ENCODE data around the gene DNM3.

DNM3 gene

DNA sequence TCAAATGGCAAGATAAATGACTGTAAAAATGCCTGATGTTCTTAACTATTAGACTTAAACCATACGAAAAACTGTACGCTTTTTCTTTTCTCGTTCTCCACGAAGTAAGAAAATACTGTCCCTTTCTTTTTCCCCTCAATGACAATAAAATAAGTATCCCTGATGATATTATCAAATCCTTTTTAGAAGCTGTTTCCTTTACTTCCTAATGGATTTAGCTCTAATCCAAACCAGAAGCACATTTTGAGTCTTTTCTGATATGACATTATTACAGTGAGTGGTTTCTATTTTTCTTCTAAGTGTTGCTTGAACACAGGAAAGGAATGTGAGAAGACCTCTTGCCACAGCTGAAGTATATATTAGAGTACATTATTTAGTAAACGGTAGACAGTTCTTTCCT is 32.4 kb downstream of the DNM3 start:
- DNase-seq: no peak

DNA sequence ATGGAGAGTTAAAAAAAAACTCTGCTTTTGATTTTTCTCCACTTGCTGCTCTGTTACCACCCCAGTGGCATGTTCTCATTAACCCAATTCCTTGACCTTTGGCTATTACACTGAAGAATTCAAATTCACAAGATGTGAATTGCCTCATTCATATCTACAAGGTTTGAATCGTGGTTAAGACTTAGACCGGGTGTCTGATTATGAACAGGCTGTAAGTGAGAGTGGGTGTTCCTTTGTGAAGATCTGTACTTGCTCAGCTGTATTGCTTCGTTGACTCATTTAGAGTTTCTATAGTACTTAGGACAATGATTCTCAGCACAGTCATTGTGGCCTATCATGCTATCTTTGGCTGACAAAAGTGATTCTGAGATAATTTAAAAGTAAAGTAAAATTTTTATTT is 36.4 kb downstream of the DNM3 start:
- no peak for DNase-seq

DNA sequence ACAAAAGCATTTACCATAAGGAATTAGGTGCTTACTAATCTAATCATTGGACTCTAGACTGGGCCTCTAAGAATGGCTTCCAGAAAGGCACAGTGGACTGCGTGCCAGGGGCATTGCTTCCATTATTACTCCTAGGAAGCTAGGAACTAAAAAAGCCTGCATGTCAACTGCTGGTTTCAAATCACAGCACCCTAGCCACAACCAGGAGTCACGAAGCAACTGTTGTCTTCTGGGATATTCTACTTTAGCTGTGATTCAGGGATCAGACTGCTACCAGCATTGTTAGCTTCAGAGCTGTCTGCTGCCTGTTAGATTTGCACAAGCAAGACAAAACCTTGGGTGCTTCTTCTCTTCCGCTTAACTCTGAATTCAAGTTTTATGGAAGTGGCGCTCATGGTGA is 38.3 kb downstream of the DNM3 start:
- DNase-seq: no peak

DNA sequence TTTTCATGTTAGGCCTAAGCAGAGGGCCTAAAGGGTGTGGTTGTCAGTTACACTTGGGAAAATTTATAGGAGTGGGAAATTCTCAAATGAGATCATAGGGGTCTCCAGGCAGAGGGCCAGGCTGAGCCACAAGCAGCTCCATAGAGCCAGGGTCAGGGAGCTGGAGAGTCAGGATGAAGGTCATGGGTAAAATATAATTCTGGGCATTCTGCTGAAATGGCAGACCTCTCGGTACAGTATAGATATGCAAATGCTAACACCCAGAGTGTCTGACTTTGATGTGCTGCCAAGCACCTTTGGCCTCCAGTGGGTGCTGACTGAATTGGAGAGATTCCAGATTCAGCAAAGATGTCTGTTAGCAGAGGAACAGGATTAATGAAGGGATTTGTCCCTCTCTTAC is 40.1 kb downstream of the DNM3 start:
- no peak for DNase-seq

DNA sequence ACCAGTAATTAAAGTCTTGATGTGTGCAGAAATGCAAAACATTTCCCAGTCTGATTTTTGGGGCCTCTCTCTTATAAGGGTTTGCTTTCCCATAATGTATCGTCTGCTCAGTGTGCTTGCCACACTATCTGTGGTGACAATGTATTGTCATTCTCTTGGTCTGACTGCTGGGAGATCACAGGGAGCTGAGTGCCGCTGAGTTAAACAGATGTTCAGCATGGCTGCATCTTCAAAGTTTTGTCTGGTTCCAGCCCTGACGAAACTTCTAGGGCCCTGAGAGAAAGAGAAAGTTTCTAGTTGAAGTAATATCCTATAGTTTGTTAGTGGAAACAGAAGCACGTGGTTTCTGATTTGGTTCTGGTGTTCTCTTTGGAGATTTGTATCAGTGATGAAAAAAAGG is 42.6 kb downstream of the DNM3 start:
- DNase-seq: no peak

DNA sequence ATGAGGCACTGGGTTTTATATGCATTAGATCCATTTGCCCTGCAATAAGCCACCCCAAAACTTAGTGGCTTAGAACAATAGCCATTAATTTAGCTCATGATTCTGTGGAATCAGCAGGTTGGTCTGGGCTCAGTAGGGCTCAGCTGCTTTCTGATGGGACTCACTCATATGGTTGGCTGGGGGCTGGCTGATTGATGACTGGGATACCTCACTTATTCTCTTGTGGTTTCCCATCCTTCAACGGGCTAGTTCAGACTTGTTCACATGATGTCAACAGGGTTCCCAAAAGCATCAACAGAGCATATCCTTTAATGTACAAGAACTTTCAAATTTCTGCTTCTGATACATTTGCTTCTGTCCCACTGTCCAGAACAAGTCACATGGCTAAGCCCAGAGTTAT is 43.2 kb downstream of the DNM3 start:
- no peak for DNase-seq

DNA sequence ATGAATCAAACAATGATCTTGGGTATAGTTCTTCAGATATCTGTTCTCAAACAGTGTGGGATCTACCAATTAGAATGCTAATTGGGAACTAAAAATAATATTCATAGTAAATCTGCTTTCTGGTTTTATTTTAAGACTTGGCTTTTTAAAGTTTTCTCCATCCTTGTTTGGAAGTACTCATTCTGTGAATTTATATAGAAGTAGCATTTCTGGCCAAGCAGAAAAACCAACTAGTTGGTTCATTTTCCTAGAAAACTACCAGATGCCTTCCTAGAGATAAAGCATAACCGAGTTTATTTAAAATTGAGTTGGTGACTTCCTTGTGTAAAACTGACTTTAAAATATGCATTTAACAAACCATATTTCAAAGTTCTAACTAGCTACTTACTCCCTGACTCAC is 48.8 kb downstream of the DNM3 start:
- no peak for DNase-seq

DNA sequence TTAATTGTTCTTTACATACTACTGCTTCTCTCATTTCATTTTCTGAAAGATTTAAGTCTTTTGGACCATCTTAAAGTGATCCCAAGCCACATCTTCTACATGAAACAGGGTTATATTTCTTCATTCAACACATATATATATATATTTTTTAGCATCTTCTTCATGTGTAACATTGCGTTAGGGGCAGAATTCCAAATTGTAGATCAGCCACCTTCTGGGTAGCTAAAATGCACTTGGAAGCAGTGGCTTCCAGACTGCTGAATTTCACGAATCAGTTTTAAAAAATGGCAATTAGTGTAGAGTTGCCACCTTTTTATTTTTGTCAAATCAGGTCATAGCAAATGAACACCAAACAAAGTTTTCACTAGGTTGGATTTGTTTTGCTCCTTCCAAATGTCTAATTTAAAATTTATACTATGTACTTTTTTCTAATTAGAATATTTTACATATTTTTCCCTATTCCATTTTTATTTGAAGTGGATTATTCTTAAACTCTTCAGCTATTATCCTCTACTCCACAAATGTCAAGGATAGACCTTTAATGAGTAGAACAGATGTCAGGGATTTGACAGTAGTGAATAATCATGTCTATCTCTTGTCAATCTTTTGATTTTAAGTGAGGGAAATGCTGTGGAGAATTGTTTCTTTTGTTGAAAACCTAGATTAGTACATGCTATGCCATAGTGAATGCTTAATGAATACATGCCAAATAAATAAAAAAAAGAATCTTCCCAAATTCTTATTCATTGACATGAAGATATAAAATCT is 55.8 kb downstream of the DNM3 start:
- no peak for DNase-seq

DNA sequence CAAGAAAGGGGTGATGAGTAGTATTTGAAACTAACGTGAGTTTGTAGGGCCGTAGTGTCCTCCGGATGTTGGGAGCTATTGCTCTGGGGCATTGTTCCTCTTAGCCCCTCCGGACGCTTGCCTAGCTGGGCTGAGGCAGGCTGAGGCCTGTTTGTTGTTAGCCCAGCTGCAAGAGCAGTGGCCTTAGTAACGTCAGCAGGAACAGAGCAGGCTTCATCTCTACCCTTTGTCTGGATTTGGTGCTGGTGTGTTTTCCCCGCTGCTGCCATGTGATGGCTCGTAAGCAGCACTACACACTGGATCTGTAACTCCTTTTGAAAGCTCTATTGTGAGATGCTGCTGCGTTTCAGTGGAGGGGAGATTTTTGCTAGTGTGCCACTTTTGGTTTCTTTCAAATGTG is 57.6 kb downstream of the DNM3 start:
- no peak for DNase-seq

DNA sequence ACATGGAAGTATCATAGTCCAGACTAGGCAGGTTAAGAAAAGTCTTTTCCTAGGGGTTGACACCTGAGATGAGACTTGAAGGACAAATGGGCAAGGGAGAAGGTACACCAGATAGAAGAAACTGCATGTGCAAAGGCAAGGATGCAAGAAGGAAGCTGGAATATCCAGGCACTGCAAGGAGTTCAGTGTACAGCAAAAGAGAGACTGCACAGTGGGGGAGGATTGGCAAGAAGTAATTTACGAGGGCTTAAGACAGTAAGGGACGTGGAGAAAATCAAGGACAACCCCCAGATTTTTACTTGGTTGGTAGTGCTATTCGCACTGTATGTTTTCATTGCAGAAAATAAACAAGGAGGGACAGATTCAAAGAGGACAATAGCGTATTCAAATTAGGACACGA is 58.5 kb downstream of the DNM3 start:
- DNase-seq: no peak

DNA sequence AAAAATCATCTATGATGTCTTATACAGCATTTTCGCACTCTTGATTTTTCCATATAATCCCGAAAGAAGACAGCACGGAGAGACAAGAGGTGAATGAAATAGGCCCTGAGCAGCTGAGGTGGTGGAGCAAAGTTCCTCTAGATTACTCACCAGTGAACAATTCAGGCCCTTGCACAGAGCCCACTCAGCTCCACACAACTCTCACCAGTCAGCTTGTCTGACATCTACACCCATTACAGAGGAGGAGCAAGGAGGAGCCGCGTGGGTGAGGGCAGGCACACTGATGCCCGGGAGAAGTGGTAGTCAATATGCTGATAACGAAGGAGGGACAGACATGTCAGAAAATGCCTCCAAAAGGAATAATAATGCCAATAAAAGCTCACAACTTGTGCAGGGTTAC is 59.9 kb downstream of the DNM3 start:
- DNase-seq: no peak

DNA sequence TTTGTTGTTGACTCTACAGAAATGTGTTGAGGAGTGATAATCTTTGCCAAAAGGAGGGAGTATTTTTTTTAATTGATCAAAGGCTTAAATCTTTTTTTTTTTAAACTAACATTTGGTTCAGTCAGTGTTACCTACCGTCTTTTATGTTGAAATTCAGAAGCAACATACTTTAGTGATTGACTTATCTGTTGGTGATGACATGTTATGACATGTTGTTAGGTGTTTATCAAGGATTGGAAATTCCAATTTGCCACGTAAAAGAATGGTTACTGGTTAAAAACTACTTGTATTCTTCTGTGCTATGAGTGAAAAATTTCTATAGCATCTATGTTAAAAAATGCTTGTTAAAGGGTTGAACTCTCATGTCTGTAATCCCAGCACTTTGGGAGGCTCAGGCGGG is 61.2 kb downstream of the DNM3 start:
- DNase-seq: no peak

DNA sequence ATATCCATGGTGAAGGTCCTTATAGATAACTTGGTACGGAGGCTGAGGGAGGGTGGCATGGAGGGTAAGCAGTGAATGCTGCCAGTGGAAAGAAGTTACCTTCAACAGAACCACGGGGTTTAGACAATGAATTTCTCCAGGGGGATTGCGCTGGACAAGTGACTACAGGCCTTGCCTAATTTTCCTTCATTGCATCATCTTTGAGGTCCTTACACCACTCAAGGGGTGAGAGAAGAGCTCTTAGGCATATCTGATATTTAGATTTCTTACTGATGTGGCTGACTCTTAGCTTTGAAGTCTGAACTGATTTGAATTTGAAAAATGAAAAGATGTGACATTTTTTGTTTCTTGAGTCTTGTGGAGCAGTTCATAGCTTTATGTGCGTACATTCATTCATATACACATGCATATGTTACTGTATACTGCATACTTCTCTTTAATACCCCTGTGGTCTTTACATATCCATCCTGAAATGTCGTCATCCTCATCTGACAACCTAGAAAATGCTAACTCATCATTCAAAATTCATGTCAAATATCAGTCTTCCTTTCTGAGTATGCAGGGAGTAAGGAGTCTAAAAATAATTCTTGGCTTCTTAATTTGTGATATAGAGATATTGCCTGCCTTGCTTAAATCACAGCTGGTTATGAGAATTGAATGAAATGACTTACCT is 63.6 kb downstream of the DNM3 start:
- no peak for DNase-seq

DNA sequence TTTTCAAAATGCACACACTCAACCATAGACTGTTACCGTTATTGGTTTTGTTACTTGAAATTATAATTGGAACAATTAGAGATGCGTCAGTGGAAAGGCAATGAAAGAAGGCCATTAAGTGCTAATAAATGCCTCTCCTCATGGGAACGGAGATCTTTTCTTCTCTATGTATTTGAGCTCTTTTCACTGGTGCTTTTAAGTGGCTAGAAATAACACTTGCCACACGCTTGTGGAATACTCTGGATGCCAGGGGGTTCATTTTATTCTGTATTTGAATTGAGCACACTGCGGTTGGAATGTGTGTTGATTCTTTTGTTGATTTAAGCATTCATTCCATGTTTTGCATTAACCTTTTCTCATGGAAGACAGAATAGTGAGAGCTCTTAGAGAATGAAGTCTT is 68.4 kb downstream of the DNM3 start:
- no peak for DNase-seq

DNA sequence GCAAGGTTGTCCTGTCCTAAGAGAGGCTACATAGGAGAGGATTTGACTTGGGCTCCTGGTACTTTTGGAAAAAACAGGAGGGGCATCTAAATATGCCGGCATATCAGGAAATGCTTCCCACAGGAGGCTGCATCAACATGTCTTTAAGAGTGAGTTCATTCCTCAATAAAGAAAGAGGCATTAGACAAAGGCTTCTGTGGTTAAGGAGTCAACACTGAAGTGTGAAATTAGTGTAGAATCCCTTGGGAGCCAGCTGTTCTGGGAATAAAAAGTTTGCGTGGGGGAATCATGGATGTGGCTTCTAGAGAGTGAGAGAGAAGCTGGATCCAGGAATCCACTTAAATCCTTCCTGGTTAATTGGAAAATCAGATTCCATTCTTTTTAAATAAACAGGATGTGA is 69.5 kb downstream of the DNM3 start:
- no peak for DNase-seq

DNA sequence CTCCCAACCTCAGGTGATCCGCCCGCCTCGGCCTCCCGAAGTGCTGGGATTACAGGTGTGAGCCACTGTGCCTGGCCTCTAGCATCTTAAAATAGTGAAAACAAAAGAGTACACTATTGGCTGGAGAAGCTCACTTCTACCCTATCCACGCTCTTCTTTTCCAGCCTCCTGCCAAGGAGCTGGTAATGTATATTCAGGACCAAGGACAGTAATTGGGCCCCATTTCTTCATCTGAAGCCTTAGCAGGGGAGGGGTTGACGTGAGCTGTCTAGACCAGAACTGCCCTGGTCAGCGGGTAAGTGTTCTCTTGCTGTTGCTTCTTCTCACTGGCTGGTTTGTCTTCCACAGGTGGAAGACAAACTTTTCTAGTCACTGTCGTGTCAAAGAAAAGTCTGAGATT is 70.2 kb downstream of the DNM3 start:
- no peak for DNase-seq

DNA sequence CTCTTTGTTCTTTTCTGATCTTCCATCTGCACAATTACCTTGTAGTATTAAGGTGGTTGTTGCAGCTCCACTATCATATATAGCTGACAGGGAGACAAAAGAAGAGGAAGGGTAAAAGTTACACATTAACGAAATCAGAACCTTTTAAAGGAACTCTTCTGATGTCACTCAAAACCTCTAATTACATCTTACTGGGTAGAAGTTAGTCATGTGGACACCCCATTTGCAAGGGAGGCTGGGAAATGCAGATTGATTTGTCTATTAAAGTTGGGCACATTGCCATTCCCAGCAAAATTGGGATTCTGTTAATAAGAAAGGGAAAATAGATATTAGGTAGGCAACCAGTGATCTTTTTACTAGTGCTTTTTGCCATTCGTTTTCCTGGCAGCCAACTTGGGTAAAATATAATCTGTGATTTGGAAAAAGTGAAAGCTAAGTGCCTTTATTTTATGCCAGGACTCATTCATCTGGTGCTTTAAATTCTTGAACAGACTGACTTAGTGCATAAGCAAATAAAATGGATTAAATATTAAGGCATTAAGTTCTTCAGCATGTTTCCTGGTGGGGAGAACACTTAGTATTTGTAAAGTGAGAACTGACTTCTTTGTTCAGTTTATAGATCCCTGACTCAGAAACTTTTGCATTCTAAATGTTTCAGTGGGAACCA is 71.3 kb downstream of the DNM3 start:
- DNase-seq: no peak

DNA sequence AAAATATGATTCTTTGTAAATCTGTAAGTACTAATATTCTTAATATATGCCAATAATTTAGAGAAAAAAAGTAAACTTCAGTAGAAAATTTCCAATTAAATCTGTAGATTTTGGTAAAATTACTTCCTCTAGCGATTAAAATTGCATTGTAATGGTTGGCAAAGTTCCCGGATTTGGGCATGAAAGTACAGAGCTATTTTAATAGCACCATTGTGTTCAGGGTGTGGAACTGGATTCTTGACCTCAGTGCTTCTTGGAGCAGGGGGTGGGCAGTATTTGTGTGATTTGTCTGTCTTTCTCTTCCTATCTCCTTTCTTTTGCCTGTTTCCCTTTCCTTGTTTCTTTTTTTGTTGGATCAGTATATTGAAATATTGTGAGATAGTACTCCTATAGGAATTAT is 72.1 kb downstream of the DNM3 start:
- no peak for DNase-seq

DNA sequence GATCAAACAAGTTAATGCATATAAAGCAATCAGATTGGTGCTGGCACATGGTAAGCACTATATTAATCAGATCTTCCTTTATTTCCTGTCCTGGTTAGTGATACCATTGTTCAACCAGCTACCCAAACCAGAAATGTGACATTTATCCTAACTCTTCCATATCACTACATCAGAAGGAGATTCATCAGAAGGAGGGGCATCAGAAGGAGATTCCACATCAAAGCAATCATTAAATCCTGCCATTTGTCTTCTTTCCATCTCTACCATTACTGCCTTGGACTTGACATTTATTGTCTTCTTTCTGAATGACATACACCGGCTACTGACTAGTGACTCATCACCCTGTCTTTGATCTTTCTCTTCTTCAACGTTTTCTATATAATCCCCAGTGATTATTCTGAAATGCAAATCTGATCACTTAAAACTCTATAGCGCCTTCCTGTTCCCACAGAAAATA is 75.0 kb downstream of the DNM3 start:
- DNase-seq: no peak

DNA sequence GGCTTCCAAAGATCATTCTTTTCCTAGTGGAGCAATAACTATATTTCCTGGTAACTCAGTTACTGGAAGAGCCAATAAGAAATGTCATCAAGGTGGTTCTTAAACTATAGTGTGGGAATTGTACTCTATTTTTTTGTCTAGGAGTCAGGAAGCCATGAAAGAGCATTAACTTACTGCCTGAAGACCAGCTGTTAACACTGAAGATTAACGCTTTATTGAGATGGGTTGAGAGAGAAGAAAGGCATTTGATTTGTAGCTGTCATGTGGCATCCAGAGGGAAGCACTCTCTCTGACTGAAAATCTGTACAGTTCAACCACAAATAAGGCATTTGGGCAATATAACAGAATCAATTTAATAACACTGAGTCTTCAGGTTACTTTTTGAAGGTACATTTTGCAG is 76.0 kb downstream of the DNM3 start:
- no peak for DNase-seq

DNA sequence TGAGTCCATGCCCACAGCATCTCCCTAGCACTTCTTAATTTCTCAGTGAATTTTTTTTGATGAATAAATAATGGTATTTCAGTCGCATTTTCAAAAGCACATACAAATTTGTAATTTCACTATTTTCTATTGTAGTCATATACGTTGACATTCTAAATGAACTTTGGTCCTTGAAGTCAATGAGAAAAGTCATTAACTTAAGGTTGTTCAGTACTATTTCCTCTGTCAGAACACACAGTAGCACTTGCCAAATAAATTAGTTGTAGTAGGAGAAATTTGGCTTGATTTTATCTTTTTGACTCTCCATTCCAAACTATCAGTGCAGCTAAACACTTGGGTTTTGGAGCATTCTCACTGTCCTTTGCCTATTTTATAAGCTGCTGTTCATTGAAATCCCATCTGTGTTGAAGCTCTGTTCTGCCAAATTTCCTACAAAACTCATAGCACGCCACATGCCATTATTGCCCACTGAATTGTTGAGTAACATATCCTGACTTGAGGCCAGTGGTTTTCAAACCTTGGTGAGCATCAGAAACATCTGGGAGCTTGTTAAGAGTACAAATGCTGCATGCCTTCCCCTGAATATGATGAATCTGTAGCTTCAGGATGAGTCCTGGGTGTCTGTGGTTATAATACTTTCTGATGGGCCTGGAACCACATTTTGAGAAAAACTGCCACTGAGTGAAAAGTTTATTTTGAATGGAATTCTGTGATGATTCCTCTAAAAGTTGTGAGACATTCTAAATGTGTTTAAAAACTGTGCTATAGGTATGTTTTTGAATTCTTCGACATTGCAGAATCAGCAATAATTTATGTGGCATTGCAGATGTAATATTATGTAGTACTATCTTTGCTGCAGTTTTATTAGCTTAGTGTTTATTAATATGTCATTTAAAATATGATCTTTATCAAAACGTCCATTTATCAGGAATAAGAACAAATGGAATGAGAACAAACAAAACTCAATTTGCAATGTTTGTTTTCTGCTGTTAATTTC is 78.9 kb downstream of the DNM3 start:
- no peak for DNase-seq

DNA sequence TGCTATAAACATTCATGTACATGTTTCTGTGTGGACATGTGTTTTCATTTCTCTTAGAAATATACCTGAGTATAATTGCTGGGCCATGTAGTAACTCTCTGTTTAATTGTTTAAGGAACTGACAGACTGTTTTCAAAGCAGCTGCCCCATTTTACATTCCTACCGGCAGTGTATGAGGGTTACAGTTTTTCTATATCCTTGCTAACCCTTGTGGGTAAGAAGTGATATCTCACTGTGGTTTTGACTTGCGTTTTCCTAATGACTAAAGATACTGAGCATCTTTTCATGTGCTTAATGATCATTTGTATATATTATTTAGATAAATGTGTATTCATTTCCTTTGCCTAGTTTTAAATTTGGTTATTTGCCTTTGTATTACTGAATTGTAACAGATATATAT is 81.7 kb downstream of the DNM3 start:
- no peak for DNase-seq

DNA sequence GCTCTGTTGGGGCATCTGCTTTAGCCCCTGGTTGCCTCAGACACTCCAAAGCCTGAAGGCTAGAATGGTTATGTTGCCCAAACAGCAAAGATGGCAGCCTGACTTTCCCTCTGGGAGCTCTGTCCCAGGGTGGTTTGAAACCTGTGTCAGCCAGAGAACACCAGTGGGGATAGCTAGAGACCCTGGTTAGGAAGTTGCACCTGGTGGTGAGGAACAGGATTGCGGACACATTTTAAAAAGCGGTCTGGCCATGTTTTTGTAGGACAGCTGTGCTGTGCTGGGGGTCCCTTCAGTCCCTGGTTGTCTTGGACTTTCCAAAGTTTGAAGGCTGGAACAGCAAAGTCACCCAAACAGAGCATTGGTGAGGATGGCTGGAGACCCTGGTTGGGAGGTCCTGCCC is 87.8 kb downstream of the DNM3 start:
- no peak for DNase-seq
